Hepatocyte (in vitro differentiated cells): ENCODE measurements around the gene TEX44.

ENCODE experiments used
- CTCF ChIP-seq: fragments of 200-600 bp; sonication (generic); IDR thresholded peaks from 2 replicates; pipeline ENCODE4 v1.5.1; 2016; ENCODE audit warnings: antibody characterized with exemption, mild to moderate bottlenecking; ENCODE audit not compliant: poor library complexity
- EZH2 ChIP-seq: fragments of 200-600 bp; sonication (generic); IDR thresholded peaks from 2 replicates; pipeline ENCODE4 v1.6.1; 2016; ENCODE audit warnings: antibody characterized with exemption, mild to moderate bottlenecking, borderline replicate concordance
- EZH2phosphoT487 ChIP-seq: fragments of 200-600 bp; sonication (generic); IDR thresholded peaks from one replicate; pipeline ENCODE4 v1.6.1; 2018; ENCODE audit warnings: antibody characterized with exemption, mild to moderate bottlenecking, low read depth, moderate library complexity; ENCODE audit not compliant: unreplicated experiment, severe bottlenecking

GRCh38 chr2:231568098-231568784, 24.4 kb upstream of the TEX44 start:
- TF ChIP-seq EZH2phosphoT487, result no peak
- no peak for TF ChIP-seq CTCF
- TF ChIP-seq EZH2, result no peak
